ENCODE results near the gene RBX1. TPM values are rescaled to one million over a fixed set of nuclear protein-coding genes. Genes with fewer than 3 reads are reported as not detected.
A peak's percentile ranks its signal among the peaks of the same experiment; 100 is the strongest.

The RBX1 gene
- total and polyA plus RNA-seq, 2 of the 4 experiments (the other 2 are of a cell fraction), result 72.4 to 84.5 TPM

GRCh38 chr22:40951795-40952605 lies 822 bp downstream of the RBX1 start:
- peak overlapping the region; percentile 93 for H3K4ac ChIP-seq (ENCODE audit: low read depth, low read length)
- peaks cover 9% of the 10 kb centered on the region for H3K36me3 ChIP-seq (ENCODE audit: control insufficient read depth, insufficient read depth, low read length)
- H3K23ac ChIP-seq (ENCODE audit: low read depth, low read length), result peak overlapping the region; percentile 92
- H3K4me3 ChIP-seq (ENCODE audit: insufficient read depth, low read depth, low read length), result peak overlapping the region; percentile 65
- peak; percentile 15 for DNase-seq
- H3K18ac ChIP-seq (ENCODE audit: low read depth, low read length), result peak overlapping the region; percentile 26
- no peak for TF ChIP-seq USF2 (IDR thresholded peaks at IDR 0.05; ENCODE audit: low read depth, low read length)
- no peak for TF ChIP-seq POLR2A (IDR thresholded peaks at IDR 0.05; ENCODE audit: low read depth, low read length)
- TF ChIP-seq CEBPB (IDR thresholded peaks at IDR 0.05; ENCODE audit: low read depth, low read length), result no peak
- no peak for TF ChIP-seq RCOR1 (IDR thresholded peaks at IDR 0.05; ENCODE audit: insufficient replicate concordance, low read length)
- TF ChIP-seq CHD1 (IDR thresholded peaks at IDR 0.05; ENCODE audit: low read depth, low read length), result no peak
- in situ Hi-C loops (cut with MboI; ENCODE audit: low sequenced_read_pairs) (loop anchor here (10.0 kb wide), 1 partner anchor 133 kb away; no protein-coding TSS in a partner anchor), intact Hi-C loops (cut with micrococcal nuclease) (loop anchor here (1.0 to 5.0 kb wide), 2 partner anchors 70 to 139 kb away; no protein-coding TSS in a partner anchor), dilution Hi-C loops (cut with HindIII; ENCODE audit: low sequenced_read_pairs, unreplicated experiment) (no loop called here)
- H3K9me1 ChIP-seq (ENCODE audit: insufficient read depth, low read length), result peaks cover 4% of the 10 kb centered on the region
- H3K4me2 ChIP-seq (ENCODE audit: low read depth, low read length), result peak overlapping the region; percentile 91
- H3K27ac ChIP-seq (ENCODE audit: insufficient read depth, low read length), result peak overlapping the region; percentile 81
- H2BK120ac ChIP-seq (ENCODE audit: low read depth, low read length), result peak overlapping the region; percentile 31
- peak overlapping the region; percentile 98 for H2AK9ac ChIP-seq (replicated peaks; ENCODE audit: low read depth, low read length, poor library complexity)
- ChIA-PET POLR2A (ENCODE audit: unreplicated experiment) (interaction anchor here (0.6 to 1.1 kb wide), 6 partner anchors 70 to 636 kb away, joined by 3 to 9 read pairs (median 4); partner anchors contain the start of genes ACO2 and PHF5A), CTCF (interaction anchor here (0.6 kb wide), 1 partner anchor 1723 kb away, joined by 3 read pairs; no protein-coding TSS in a partner anchor)
- H4K5ac ChIP-seq (ENCODE audit: low read depth, low read length), result peak overlapping the region; percentile 62
- H2AFZ ChIP-seq (replicated peaks; ENCODE audit: low read length, poor library complexity), result peak overlapping the region; percentile 81
- peak overlapping the region; percentile 80 for H2AK5ac ChIP-seq (ENCODE audit: low read depth, low read length)
- H3K56ac ChIP-seq (ENCODE audit: extremely low read depth, insufficient read depth, low read length), result peak overlapping the region; percentile 97
- peak; percentile 0; the same call in 1 of the 2 replicates for ATAC-seq (ENCODE audit: low read depth)
- H3K14ac ChIP-seq (replicated peaks; ENCODE audit: low read depth, low read length), result peak overlapping the region; percentile 96
- H2BK5ac ChIP-seq (ENCODE audit: low read depth, low read length, poor library complexity, severe bottlenecking), result peak overlapping the region; percentile 70
- H3K9me3 ChIP-seq (ENCODE audit: control insufficient read depth, insufficient read depth, low read length), result no peaks in the 10 kb centered on the region
- H2BK20ac ChIP-seq (ENCODE audit: low read depth, low read length), result no peak overlapping the region
- WGBS, 2 experiments (ENCODE audit: extremely low coverage in 2 of 2, insufficient read length in 1 of 2), result 0 to 100% methylated on average over 1 to 6 of the region's 21 CpGs
- H3K4me1 ChIP-seq (ENCODE audit: control insufficient read depth, insufficient read depth, low read length), result peaks cover 2% of the 10 kb centered on the region; the same call in 1 of the 2 replicates
- H4K8ac ChIP-seq (ENCODE audit: low read depth in 2 of 2, low read length in 2 of 2), result peak overlapping the region; percentile 93 to 95
- H4K20me1 ChIP-seq (ENCODE audit: insufficient read depth, low read length), result no peaks in the 10 kb centered on the region; the same call in 1 of the 2 replicates
- peaks cover 27 to 46% of the 10 kb centered on the region in 2 experiments for H3K79me1 ChIP-seq (ENCODE audit: low read depth in 1 of 2, low read length in 2 of 2)
- BruUV-seq (replicated peaks), result no TSS peak
- H2BK15ac ChIP-seq (ENCODE audit: low read depth, low read length), result peak overlapping the region; percentile 7; the same call in 1 of the 3 replicates
- H3K9ac ChIP-seq (ENCODE audit: low read depth, low read length), result peak overlapping the region; percentile 82
- H3K27me3 ChIP-seq (ENCODE audit: control insufficient read depth, insufficient read depth, low read length), result no peaks in the 10 kb centered on the region
- peak overlapping the region; percentile 89 for H4K91ac ChIP-seq (ENCODE audit: insufficient read depth, low read depth, low read length)

Data from IMR-90 (cell line).